ENCODE results near the gene RBM33. TPM values are rescaled to one million over a fixed set of nuclear protein-coding genes. Genes with fewer than 3 reads are reported as not detected.

RBM33 gene
- total RNA-seq, 2 experiments from 2014 or later, result 82.7 to 84.8 TPM

DNA sequence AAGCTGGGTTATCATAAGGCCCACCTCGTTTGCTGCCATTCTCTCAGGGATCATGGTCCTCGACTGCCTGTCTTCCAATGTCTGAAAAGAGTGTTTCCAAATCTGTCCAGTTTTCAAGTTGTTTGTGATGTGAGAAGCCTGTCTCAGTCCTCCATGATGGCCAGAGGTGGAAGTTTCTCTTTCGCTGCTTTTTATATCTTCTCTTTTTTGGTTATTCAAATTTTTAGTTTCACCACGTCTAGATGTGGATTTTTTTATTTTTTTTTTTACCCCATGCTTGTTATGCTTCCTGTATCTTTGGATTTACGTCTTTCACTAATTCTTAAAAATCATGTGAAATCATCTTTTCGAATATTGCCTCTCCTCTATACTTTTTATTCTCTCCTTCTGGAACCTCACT lies 6.1 kb upstream of the RBM33 start:
- no peak for DNase-seq
- Mint-ChIP-seq H3K4me1 (peaks cover 4% of the 10 kb centered on the region), H3K9me3 (peaks cover 43% of the 10 kb centered on the region), H3K4me3 (no peak overlapping the region), H3K36me3 (ENCODE audit: low read depth) (peaks cover 48% of the 10 kb centered on the region), H3K27ac (no peak overlapping the region), H3K27me3 (peaks cover 33% of the 10 kb centered on the region)
- POLR2A ChIA-PET, result no interaction called here
- CTCF ChIA-PET, result interaction anchor here (0.5 to 0.8 kb wide), 2 partner anchors 40 to 179 kb away, joined by 3 read pairs; no protein-coding TSS in a partner anchor

DNA sequence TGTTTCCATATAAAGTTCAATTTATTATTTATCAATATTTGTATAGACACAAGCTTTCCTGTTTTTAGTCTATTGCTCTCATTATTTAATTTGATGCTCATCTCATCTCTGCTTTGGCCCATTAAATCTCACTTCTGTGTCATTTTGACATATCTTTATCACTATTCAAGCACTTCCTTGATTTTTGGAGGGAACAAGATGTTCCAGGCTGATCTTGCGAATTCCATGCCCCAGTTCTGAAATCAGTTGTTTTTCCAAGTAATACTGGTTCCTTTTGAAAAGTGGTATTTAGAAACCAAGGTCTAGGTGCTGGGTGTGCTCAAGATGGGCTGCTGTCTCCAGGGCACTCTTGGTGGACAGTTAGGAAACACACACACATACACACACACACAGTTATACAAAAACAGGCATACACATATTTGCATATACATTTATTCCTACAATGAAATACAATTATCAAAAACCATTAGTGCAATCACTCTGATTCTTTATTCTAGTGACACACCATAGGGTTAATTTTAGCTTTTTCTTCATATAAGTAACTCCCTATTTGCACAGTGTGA lies 4.4 kb upstream of the RBM33 start:
- peaks cover 40% of the 10 kb centered on the region for H3K9me3 Mint-ChIP-seq
- H3K27ac Mint-ChIP-seq, result no peak overlapping the region
- peaks cover 10% of the 10 kb centered on the region for H3K4me1 Mint-ChIP-seq
- no peak overlapping the region for H3K4me3 Mint-ChIP-seq
- H3K27me3 Mint-ChIP-seq, result peaks cover 26% of the 10 kb centered on the region
- no peak for DNase-seq
- ChIA-PET CTCF (no interaction called here), POLR2A (no interaction called here)
- H3K36me3 Mint-ChIP-seq (ENCODE audit: low read depth), result peaks cover 54% of the 10 kb centered on the region

DNA sequence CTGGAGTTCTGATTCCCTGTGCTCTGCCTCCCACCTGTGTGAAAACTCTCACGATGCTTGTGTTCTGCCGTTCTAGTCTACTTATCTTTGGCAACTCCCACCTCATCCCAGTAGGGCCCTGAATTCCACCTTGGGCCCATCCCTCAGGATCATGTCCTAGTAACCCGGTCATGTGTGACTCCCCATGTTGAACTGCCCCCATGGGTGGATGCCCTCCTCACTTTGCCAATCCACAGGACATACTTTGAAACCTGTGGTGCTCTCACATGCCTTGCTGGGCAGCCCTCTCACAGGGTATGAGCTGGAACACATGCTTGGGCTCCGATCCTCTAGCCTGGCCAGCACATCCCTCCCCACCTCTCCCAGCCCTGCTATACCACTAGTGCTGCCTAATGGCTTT lies 3.8 kb upstream of the RBM33 start:
- CTCF ChIA-PET, result interaction anchor here (0.9 kb wide), 1 partner anchor 42 kb away, joined by 5 read pairs; no protein-coding TSS in a partner anchor
- Mint-ChIP-seq H3K36me3 (ENCODE audit: low read depth) (peaks cover 56% of the 10 kb centered on the region), H3K4me1 (peaks cover 16% of the 10 kb centered on the region), H3K4me3 (no peak overlapping the region), H3K9me3 (peaks cover 40% of the 10 kb centered on the region), H3K27me3 (peaks cover 26% of the 10 kb centered on the region), H3K27ac (no peak overlapping the region)
- POLR2A ChIA-PET, result no interaction called here
- no peak for DNase-seq

GRCh38 chr7:155643804-155644177 lies 670 bp upstream of the RBM33 start:
- peaks cover 35% of the 10 kb centered on the region for H3K9me3 Mint-ChIP-seq
- H3K27me3 Mint-ChIP-seq, result peaks cover 4% of the 10 kb centered on the region
- H3K36me3 Mint-ChIP-seq (ENCODE audit: low read depth), result peaks cover 74% of the 10 kb centered on the region
- ChIA-PET POLR2A (interaction anchor here (0.9 kb wide), 1 partner anchor 345 kb away, joined by 3 read pairs; no protein-coding TSS in a partner anchor), CTCF (interaction anchor here (0.6 kb wide), 2 partner anchors 9 to 443 kb away, joined by 3 read pairs; no protein-coding TSS in a partner anchor)
- H3K27ac Mint-ChIP-seq, result peak overlapping the region; percentile 98
- DNase-seq, result no peak
- peak overlapping the region; percentile 96 for H3K4me3 Mint-ChIP-seq
- peaks cover 39% of the 10 kb centered on the region for H3K4me1 Mint-ChIP-seq

- ChIA-PET CTCF (no interaction called here), POLR2A (no interaction called here)
- peaks cover 35% of the 10 kb centered on the region for H3K9me3 Mint-ChIP-seq
- peaks cover 79% of the 10 kb centered on the region for H3K36me3 Mint-ChIP-seq (ENCODE audit: low read depth)
- no peaks in the 10 kb centered on the region for H3K27me3 Mint-ChIP-seq
- peak overlapping the region; percentile 98 for H3K27ac Mint-ChIP-seq
- peaks cover 48% of the 10 kb centered on the region for H3K4me1 Mint-ChIP-seq
- peak overlapping the region; percentile 96 for H3K4me3 Mint-ChIP-seq
- DNase-seq, result peak; percentile 44
Observed at GRCh38 chr7:155644971-155645509, 579 bp downstream of the RBM33 start.

GRCh38 chr7:155645662-155646061 lies 1.2 kb downstream of the RBM33 start:
- POLR2A ChIA-PET, result no interaction called here
- peaks cover 78% of the 10 kb centered on the region for H3K36me3 Mint-ChIP-seq (ENCODE audit: low read depth)

DNA sequence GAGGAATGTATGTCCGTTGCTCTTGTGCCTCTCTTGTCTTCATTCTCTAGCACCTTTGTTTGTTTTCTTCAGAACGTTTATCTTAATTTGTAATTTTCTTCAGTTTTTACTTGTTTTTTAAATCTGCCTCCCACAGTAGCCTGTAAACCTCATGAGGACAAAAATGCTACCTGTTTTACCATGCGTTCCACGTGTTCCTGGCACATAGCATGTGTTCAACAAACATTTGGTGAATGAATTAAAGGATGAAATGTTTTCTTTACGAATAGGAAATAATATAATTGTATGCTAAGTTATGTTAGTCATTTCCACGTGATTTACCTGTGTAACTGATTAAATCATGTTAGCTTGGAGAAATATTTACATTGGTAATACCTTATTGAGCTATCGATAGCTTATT lies 2.2 kb downstream of the RBM33 start:
- Mint-ChIP-seq H3K27me3 (no peaks in the 10 kb centered on the region), H3K4me1 (peaks cover 57% of the 10 kb centered on the region), H3K27ac (peak overlapping the region; percentile 54), H3K4me3 (peak overlapping the region; percentile 96), H3K36me3 (ENCODE audit: low read depth) (peaks cover 72% of the 10 kb centered on the region), H3K9me3 (peaks cover 26% of the 10 kb centered on the region)
- ChIA-PET POLR2A (no interaction called here), CTCF (interaction anchor here (1.2 kb wide), 1 partner anchor 16 kb away, joined by 3 read pairs; no protein-coding TSS in a partner anchor)
- DNase-seq, result no peak

More at GRCh38 chr7:155645662-155646061, 1.2 kb downstream of the RBM33 start:
- CTCF ChIA-PET, result no interaction called here
- peaks cover 31% of the 10 kb centered on the region for H3K9me3 Mint-ChIP-seq
- no peak for DNase-seq
- peaks cover 53% of the 10 kb centered on the region for H3K4me1 Mint-ChIP-seq
- H3K4me3 Mint-ChIP-seq, result peak overlapping the region; percentile 96
- H3K27me3 Mint-ChIP-seq, result no peaks in the 10 kb centered on the region
- H3K27ac Mint-ChIP-seq, result peak overlapping the region; percentile 98

- CTCF ChIA-PET, result interaction anchor here (0.9 to 1.2 kb wide), 2 partner anchors 13 to 16 kb away, joined by 3 to 5 read pairs; no protein-coding TSS in a partner anchor
Observed at GRCh38 chr7:155647302-155647701, 2.8 kb downstream of the RBM33 start.

DNA sequence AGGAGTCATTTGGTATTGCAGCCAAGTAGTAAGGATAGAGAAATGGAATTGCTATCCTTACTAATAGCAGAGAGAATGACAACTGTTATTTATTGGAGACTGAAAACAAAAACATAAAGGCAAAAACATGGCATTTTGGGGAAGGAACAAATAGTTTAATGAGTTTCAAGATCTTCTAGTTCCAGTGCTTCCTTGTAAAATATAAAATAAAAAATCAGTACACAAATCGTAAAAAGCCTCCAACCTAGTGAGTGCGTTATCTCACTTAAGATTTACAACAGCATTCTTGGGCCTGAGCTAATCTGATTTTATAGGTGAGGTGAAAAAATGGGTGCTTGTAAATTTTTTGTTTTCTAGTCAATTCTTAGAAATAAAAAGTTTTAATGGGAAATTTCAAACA lies 3.3 kb downstream of the RBM33 start:
- Mint-ChIP-seq H3K4me3 (no peak overlapping the region), H3K27ac (no peak overlapping the region), H3K27me3 (no peaks in the 10 kb centered on the region), H3K4me1 (peaks cover 62% of the 10 kb centered on the region), H3K9me3 (peaks cover 26% of the 10 kb centered on the region), H3K36me3 (ENCODE audit: low read depth) (peaks cover 68% of the 10 kb centered on the region)
- ChIA-PET CTCF (interaction anchor here (0.9 to 1.2 kb wide), 2 partner anchors 12 to 17 kb away, joined by 3 to 5 read pairs; no protein-coding TSS in a partner anchor), POLR2A (interaction anchor here (1.1 kb wide), 1 partner anchor 18 kb away, joined by 3 read pairs; no protein-coding TSS in a partner anchor)
- DNase-seq, result no peak

More at GRCh38 chr7:155647302-155647701, 2.8 kb downstream of the RBM33 start:
- POLR2A ChIA-PET, result no interaction called here
- Mint-ChIP-seq H3K27ac (no peak overlapping the region), H3K27me3 (no peaks in the 10 kb centered on the region), H3K4me3 (peak overlapping the region; percentile 96), H3K36me3 (ENCODE audit: low read depth) (peaks cover 68% of the 10 kb centered on the region), H3K4me1 (peaks cover 59% of the 10 kb centered on the region), H3K9me3 (peaks cover 26% of the 10 kb centered on the region)
- DNase-seq, result no peak

DNA sequence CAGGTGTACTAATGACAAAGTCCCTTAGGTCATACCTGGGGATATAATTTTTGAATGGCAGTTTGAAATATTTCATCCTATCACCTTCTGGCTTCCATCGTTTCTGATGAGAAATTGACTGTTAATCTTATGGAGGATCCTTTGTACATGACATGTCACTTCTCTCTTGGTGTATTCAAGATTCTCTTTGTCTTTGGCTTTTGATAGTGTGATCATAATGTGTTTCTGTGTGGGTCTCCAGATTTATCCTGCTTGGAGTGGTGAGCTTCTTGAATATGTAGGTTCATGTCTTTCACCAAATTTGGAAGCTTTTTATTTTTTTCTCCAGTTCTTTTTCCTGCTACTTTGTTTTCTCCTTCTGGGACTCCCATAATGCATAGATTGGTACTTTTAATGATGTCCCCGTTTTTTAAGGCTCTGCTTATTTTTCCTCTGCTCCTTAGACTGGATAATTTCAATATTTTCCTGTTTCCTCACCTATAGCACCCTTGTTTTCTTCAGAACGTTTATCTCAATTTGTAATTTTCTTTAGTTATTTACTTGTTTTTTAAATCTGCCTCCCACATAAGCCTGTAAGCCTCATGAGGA lies 4.4 kb downstream of the RBM33 start:
- Mint-ChIP-seq H3K4me3 (no peak overlapping the region), H3K4me1 (peaks cover 57% of the 10 kb centered on the region), H3K36me3 (ENCODE audit: low read depth) (peaks cover 60% of the 10 kb centered on the region), H3K9me3 (peaks cover 26% of the 10 kb centered on the region), H3K27ac (no peak overlapping the region), H3K27me3 (no peaks in the 10 kb centered on the region)
- DNase-seq, result no peak
- ChIA-PET POLR2A (interaction anchor here (1.1 kb wide), 2 partner anchors 14 to 17 kb away, joined by 3 read pairs; no protein-coding TSS in a partner anchor), CTCF (no interaction called here)

DNA sequence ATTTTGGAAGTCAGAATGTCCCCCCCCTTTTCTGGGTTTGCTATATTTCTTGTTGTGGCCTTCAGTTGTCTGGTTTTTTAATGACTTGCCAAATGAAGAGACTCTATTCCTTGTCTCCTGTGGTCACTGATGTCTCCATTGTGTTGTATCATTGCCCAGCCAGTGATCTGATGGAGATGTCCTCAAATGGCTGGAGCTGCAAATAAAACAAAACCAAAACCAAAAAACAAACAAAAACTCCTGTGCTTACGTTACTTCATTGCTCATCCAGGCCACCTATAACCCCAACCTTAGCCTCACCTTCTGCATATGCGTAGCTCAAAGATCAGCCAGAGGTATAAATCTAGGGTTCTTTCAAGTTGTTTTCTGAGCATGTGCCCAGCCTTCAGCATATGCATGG lies 5.1 kb downstream of the RBM33 start:
- Mint-ChIP-seq H3K27ac (no peak overlapping the region), H3K36me3 (ENCODE audit: low read depth) (peaks cover 64% of the 10 kb centered on the region), H3K27me3 (no peaks in the 10 kb centered on the region), H3K4me3 (no peak overlapping the region), H3K4me1 (peaks cover 64% of the 10 kb centered on the region), H3K9me3 (peaks cover 26% of the 10 kb centered on the region)
- CTCF ChIA-PET, result no interaction called here
- POLR2A ChIA-PET, result interaction anchor here (0.6 to 1.1 kb wide), 2 partner anchors 14 to 27 kb away, joined by 3 read pairs; no protein-coding TSS in a partner anchor
- no peak for DNase-seq

DNA sequence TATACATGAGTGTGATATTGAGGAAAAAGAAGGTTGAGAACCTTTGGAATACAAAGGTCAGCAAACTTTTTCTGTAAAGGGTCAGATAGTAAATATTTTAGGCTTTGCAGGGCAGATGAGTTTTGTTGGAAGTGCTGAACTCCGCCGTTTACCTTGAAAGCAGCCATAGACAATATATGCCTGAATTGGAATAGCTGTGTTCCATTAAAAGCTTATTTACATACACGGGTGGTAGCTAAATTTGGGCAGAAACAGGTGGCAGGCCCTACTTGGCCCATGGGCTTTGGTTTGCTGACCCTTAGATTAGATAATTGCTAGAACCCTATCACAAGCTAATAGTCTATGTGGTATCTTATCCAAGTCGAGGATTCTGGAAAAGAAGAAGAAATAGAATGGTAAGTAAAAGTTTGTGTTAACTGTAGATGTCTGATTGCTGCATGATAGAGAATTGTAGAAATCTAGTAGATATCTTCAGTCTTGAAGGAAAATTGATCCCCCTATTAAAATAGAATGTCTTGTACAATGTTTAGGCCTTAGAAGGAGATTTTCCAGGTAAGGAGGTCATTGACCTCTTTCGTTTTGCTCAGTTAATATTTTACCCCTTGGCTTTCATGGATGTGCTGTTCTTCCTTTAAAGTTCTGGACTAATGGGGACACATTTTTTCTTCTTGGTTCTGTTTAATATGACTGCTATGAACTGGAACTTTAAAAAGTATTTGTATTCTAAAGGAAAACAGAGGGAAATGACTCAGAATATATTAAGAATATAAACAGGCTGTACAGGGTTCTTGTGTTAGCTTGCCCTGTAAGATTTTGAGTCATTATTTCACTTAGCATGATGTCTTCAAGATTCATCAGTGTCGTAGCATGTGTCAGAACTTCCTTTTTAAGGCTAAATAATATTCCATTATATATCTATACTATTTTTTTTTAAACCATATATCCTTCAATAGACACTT lies 8.0 kb downstream of the RBM33 start:
- POLR2A ChIA-PET, result no interaction called here
- peaks cover 48% of the 10 kb centered on the region for H3K36me3 Mint-ChIP-seq (ENCODE audit: low read depth)
- H3K27me3 Mint-ChIP-seq, result no peaks in the 10 kb centered on the region
- H3K4me3 Mint-ChIP-seq, result no peak overlapping the region
- H3K27ac Mint-ChIP-seq, result no peak overlapping the region
- H3K4me1 Mint-ChIP-seq, result peaks cover 55% of the 10 kb centered on the region
- H3K9me3 Mint-ChIP-seq, result peaks cover 24% of the 10 kb centered on the region
- DNase-seq, result no peak
- CTCF ChIA-PET, result interaction anchor here (0.8 to 1.0 kb wide), 3 partner anchors 9 to 49 kb away, joined by 3 read pairs; no protein-coding TSS in a partner anchor

Measured in activated CD4-positive, alpha-beta T cell treated with anti-CD3 and anti-CD28 coated beads, Interleukin-2, amount 10 ng/mL, durations not matched to agents 7 days and 5 days (primary cell).